K562 (cell line): ENCODE measurements around the gene EXOC4.

Source experiments
- BRF1 ChIP-seq: IDR thresholded peaks from 3 replicates; pipeline ENCODE4 v1.6.1; 2011; ENCODE audit warnings: borderline replicate concordance, mild to moderate bottlenecking; ENCODE audit not compliant: insufficient read length; ENCODE audit errors: extremely low read depth
- CREB1 ChIP-seq, 2 experiments: sonication (generic) in 1 of 2; formaldehyde crosslinking in 1 of 2; IDR thresholded peaks; 2 replicates each; pipeline versions ENCODE4 v1.6.1 to v1.8.0; 2012 to 2022; ENCODE audit warnings: inconsistent platforms in 1 of 2, mild to moderate bottlenecking in 1 of 2, missing genetic modification reagents in 1 of 2, moderate library complexity in 1 of 2
- EZH2 ChIP-seq: IDR thresholded peaks from 2 replicates; pipeline ENCODE4 v1.6.1; 2012; ENCODE audit warnings: low read depth, mild to moderate bottlenecking, inconsistent platforms, low read length, borderline replicate concordance
- MYBL2 ChIP-seq, 2 experiments: fragments of 450-650 bp in 1 of 2; sonication (generic) in 1 of 2; formaldehyde crosslinking in 1 of 2; IDR thresholded peaks; 2 replicates each; pipeline versions ENCODE4 v1.6.1 to v1.8.1; 2017 to 2022; ENCODE audit warnings: borderline replicate concordance in 1 of 2, inconsistent platforms in 1 of 2, low read depth in 1 of 2, mild to moderate bottlenecking in 1 of 2, missing genetic modification reagents in 1 of 2, moderate library complexity in 1 of 2
- PHF8 ChIP-seq: fragments of 200-600 bp; sonication (generic); IDR thresholded peaks from 2 replicates; pipeline ENCODE4 v1.6.1; 2012; ENCODE audit warnings: mixed run types, mild to moderate bottlenecking, inconsistent platforms, low read length, moderate library complexity, borderline replicate concordance
- RAD21 ChIP-seq, 2 experiments: fragments of 250-450 bp in 1 of 2; fragments of 450-650 bp in 1 of 2; sonication (Bioruptor Pico) in 1 of 2; formaldehyde crosslinking in 1 of 2; IDR thresholded peaks in 1 of 2; conservative IDR thresholded peaks in 1 of 2; 2 replicates each; pipeline versions ENCODE4 v1.4.0 to v1.8.0; 2020 to 2022; ENCODE audit warnings: mild to moderate bottlenecking in 2 of 2, moderate library complexity in 1 of 2
- RBM34 ChIP-seq: fragments of 200-400 bp; formaldehyde crosslinking; IDR thresholded peaks from 2 replicates; pipeline ENCODE4 v1.6.1; 2018; ENCODE audit warnings: low read length, borderline replicate concordance; ENCODE audit not compliant: insufficient read depth
- SRF ChIP-seq, 2 experiments: fragments of 250-450, 450-650 bp in 1 of 2; sonication (Bioruptor Pico) in 1 of 2; sonication (generic) in 1 of 2; formaldehyde crosslinking; IDR thresholded peaks; 2 replicates each; pipeline versions ENCODE4 v1.5.0 to v1.5.1; 2020 to 2022; ENCODE audit warnings: mild to moderate bottlenecking in 1 of 2, missing genetic modification reagents in 1 of 2
- ZC3H4 ChIP-seq: sonication (generic); formaldehyde crosslinking; IDR thresholded peaks from 2 replicates; pipeline ENCODE4 v1.9.0; 2021; ENCODE audit warnings: missing genetic modification reagents, borderline replicate concordance
- ZNF184 ChIP-seq: sonication (generic); formaldehyde crosslinking; IDR thresholded peaks from 2 replicates; pipeline ENCODE4 v1.5.0; 2020; ENCODE audit warnings: missing genetic modification reagents
- ZNF407 ChIP-seq: fragments of 450-650 bp; IDR thresholded peaks from 2 replicates; pipeline ENCODE4 v1.6.1; 2016; ENCODE audit warnings: low read depth
- TF ChIP-seq, protein P1 (sequence below): sonication (generic); formaldehyde crosslinking; IDR thresholded peaks from 2 replicates; pipeline ENCODE4 v1.8.1; 2023; ENCODE audit warnings: mild to moderate bottlenecking, missing genetic modification reagents, moderate library complexity

DNA sequence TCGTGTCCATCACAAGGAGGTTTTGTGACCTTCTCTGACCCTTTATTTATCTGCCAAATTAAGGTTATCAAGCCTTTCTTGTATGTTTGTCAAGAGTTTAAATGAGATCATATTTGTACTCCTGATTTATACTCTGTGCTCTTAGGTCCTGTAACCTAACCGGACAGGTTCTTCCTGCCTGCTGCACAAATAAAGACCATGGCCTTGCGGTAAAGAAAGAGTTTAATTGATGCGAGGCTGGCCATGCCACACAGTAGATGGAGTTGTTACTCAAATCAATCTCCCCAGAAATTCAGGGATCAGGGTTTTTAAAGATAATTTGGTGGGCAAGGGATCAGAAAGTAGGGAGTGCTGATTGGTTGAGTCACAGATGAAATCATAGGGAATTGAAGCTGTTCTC lies 794.8 kb downstream of the EXOC4 start:
- TF ChIP-seq ZNF407 (no peak), SRF (CRISPR knock-in tag; IDR thresholded peaks at IDR 0.05) (no peak), ZC3H4 (CRISPR knock-in tag) (no peak), RBM34 (no peak), PHF8 (no peak), RAD21 (CRISPR knock-in tag; conservative IDR thresholded peaks at IDR 0.05 in 1 of 2, IDR thresholded peaks at IDR 0.05 in 1 of 2) (no peak), BRF1 (no peak), EZH2 (no peak), CREB1 (IDR thresholded peaks at IDR 0.05) (no peak), CREB1 (CRISPR knock-in tag; IDR thresholded peaks at IDR 0.05) (no peak), MYBL2 (IDR thresholded peaks at IDR 0.05; ENCODE audit: low read depth) (no peak), MYBL2 (CRISPR knock-in tag; IDR thresholded peaks at IDR 0.05; ENCODE audit: borderline replicate concordance) (no peak), ZNF184 (no peak)
- TF ChIP-seq, protein P1, sequence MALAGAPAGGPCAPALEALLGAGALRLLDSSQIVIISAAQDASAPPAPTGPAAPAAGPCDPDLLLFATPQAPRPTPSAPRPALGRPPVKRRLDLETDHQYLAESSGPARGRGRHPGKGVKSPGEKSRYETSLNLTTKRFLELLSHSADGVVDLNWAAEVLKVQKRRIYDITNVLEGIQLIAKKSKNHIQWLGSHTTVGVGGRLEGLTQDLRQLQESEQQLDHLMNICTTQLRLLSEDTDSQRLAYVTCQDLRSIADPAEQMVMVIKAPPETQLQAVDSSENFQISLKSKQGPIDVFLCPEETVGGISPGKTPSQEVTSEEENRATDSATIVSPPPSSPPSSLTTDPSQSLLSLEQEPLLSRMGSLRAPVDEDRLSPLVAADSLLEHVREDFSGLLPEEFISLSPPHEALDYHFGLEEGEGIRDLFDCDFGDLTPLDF (CRISPR knock-in tag): no peak
